Measurements from ENCODE around the gene ZNF816.

DNA sequence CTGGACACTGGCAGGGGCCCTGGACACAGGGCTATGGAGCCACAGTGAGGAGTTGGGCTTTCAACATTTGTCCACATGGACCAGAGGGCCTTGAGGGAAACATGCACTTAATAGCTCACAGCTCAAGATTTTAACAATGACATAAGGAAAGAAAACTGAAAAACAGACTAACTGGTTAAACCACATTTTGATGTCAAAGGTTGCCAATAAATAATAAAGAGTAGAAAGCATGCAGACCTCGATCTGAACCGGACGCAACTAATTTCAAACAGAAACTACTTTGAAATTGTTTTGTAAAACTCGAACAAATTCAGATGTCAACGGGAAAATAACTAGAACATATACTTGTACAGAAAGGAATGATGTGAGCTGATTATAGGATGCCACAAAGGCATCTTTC is 23.9 kb downstream of the ZNF816 start:
- TF ChIP-seq, protein P1, sequence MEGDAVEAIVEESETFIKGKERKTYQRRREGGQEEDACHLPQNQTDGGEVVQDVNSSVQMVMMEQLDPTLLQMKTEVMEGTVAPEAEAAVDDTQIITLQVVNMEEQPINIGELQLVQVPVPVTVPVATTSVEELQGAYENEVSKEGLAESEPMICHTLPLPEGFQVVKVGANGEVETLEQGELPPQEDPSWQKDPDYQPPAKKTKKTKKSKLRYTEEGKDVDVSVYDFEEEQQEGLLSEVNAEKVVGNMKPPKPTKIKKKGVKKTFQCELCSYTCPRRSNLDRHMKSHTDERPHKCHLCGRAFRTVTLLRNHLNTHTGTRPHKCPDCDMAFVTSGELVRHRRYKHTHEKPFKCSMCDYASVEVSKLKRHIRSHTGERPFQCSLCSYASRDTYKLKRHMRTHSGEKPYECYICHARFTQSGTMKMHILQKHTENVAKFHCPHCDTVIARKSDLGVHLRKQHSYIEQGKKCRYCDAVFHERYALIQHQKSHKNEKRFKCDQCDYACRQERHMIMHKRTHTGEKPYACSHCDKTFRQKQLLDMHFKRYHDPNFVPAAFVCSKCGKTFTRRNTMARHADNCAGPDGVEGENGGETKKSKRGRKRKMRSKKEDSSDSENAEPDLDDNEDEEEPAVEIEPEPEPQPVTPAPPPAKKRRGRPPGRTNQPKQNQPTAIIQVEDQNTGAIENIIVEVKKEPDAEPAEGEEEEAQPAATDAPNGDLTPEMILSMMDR (IDR thresholded peaks at IDR 0.05; ENCODE audit: poor library complexity), result no peak
- no peak for TF ChIP-seq EZH2 (IDR thresholded peaks at IDR 0.05; ENCODE audit: borderline replicate concordance)

Data from hepatocyte (in vitro differentiated cells).